Urinary bladder (tissue), 4 donors: ENCODE results near the gene OR8D4. TPM values are rescaled to one million over a fixed set of nuclear protein-coding genes. Genes with fewer than 3 reads are reported as not detected.
"Not testable (repeated sequence)": the region's sequence is repeated elsewhere in the genome, so short reads cannot be mapped to it uniquely, and the experiment has no call there.

Experiments used
- DNase-seq: peaks from one replicate; pipeline ENCODE4 v3.0.0-alpha.2; 2015; ENCODE audit errors: extremely low spot score
- H3K27ac ChIP-seq: one replicate; pipeline ENCODE4 v1.5.1; 2013; ENCODE audit warnings: low read depth, mild to moderate bottlenecking, moderate library complexity
- H3K36me3 ChIP-seq: one replicate; pipeline ENCODE4 v1.6.1; 2013; ENCODE audit warnings: mild to moderate bottlenecking, moderate library complexity; ENCODE audit not compliant: insufficient read depth
- H3K4me1 ChIP-seq: one replicate; pipeline ENCODE4 v1.6.1; 2013; ENCODE audit warnings: mild to moderate bottlenecking, moderate library complexity; ENCODE audit not compliant: insufficient read depth
- H3K4me3 ChIP-seq: one replicate; pipeline ENCODE4 v1.5.1; 2013; ENCODE audit warnings: low read depth, low read length
- WGBS: extraction: QIAGEN DNeasy Blood & Tissue Kit; methylation state at CpG from one replicate; pipeline ENCODE4 v1.1.7; 2013; 5-methylcytosine and 5-hydroxymethylcytosine counted together
- polyA plus RNA-seq: library from polyadenylated mRNA; stranded (reverse); fragments of 200-250 nt; gene quantifications from one replicate; pipeline ENCODE4 v1.2.3, GENCODE V29; 2013
- total RNA-seq: library from RNA; depleted of rRNA; stranded (reverse); fragments of >200 nt; gene quantifications from one replicate; pipeline ENCODE4 v1.2.3, GENCODE V29; 2014
- donor health status: healthy with polysubstance abuse.
- donor health status: healthy.

Gene OR8D4
- total RNA-seq (0.21 TPM), polyA plus RNA-seq (not detected)

DNA sequence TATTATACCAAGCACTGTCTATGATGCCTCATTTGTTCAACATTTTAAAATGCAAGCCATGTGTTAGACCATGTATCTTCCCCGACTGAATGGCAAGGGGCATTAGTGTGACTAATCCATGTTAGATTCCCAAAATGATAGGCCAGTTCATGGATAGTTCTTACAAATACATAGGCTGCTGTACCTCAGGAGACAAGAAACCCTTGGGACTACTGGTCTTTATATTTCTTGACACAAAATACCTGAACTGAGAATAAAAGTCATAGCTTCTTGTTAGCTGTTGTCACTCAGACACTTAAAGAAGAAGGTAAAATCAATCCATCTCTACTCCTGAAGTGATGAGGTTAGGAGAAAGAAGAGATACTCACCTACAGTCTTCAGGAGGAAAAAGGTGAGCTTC is at the start of gene OR8D4:
OR8D4 (plus strand) TSS at position 301 of the 400 bp plus-strand sequence. CDS start 4,265 bp downstream, outside the sequence.
- Histone ChIP-seq H3K4me1 (no peaks in the 10 kb centered on the region), H3K27ac (no peak within 1 kb of the TSS), H3K4me3 (no peak within 1 kb of the TSS), H3K36me3 (no peaks in the 10 kb centered on the region)
- no peak for DNase-seq
- 78% methylated on average over 1 of the region's 1 CpG for WGBS

DNA sequence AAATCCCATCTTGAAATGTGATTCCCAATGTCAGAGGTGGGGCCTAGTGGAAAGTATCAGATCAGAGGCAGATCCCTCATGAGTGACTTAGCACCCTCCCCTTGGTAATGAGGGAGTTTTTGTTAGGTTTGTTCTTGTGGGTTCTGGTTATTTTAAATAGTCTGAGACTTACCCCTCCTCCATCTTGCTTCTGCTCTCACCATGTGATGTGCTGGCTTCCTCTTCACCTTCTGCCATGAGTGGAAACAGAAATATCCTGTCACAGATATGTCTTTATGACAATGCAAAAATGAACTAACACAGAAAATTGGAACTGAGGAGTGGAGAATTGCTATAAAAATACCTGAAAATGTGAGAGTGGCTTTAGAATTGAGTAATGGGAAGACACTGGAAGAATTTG is 49.6 kb upstream of the OR8D4 start:
- no peak for DNase-seq
- no peaks in the 10 kb centered on the region for H3K4me1 ChIP-seq

DNA sequence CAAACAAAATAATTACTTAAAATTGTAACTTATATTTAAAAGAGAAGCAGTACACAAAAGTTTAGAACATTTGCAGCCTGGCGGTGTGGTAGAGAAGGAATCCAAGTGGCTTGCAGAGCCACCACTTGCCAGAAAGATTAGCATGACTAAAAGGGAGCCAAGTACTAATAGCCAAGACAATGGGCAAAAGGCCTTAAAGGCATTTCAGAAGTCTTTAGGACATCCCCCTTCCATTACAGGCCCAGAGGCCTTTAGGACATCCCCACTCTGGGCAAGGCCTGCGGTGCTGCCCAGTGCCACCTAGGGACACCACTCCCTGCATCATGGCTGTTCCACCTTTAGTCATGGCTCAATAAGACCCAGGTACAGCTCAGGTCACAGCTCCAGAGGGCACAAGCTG is 48.9 kb upstream of the OR8D4 start:
- Histone ChIP-seq H3K36me3 (no peaks in the 10 kb centered on the region), H3K4me1 (no peaks in the 10 kb centered on the region), H3K4me3 (no peak overlapping the region), H3K27ac (no peak overlapping the region)
- no peak for DNase-seq
- 98% methylated on average over 2 of the region's 2 CpGs for WGBS

More for the DNA sequence above, 49.6 kb upstream of the OR8D4 start:
- H3K4me3 ChIP-seq = no peak overlapping the region
- H3K27ac ChIP-seq = no peak overlapping the region
- no peaks in the 10 kb centered on the region for H3K36me3 ChIP-seq

DNA sequence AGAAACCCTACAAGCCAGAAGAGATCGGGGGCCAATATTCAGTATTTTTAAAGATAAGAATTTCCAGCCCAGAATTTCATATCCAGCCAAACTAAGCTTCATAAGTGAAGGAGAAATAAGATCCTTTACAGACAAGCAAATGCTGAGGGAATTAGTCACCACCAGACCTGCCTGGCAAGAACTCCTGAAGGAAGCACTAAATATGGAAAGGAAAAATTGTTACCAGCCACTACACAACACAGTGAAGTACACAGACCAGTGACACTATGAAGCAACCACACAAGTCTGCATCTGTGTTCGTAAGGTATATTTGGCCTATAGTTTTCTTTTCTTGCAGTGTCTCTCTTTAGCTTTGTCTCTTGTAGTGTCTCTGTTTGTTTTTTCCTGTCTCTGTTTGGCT is 45.5 kb upstream of the OR8D4 start:
- Histone ChIP-seq H3K27ac (no peak overlapping the region), H3K4me3 (no peak overlapping the region), H3K36me3 (no peaks in the 10 kb centered on the region), H3K4me1 (no peaks in the 10 kb centered on the region)
- DNase-seq = no peak
- 83% methylated on average over 2 of the region's 2 CpGs for WGBS

DNA sequence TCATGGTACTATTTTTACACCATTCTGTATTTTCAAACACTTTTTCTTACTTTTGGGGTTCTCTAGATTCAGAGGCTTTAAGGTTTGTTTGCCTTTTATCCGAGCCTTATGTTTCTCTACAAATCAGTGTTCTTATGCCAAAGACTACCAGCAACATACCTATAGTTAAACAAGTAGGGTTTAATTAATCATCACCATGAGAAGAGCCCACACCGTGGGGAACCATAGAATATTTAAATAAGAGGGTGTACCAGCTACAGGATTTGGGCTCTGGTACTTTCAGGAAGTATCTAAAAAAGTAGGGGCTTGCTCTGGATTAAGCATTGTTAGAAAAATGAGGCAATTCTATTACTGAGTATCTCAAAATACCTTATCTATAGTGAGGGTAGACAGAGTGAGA is 42.2 kb upstream of the OR8D4 start:
- DNase-seq = no peak
- Histone ChIP-seq H3K27ac (no peak overlapping the region), H3K36me3 (no peaks in the 10 kb centered on the region), H3K4me1 (no peaks in the 10 kb centered on the region), H3K4me3 (no peak overlapping the region)
- WGBS = 30% methylated on average over 2 of the region's 2 CpGs

DNA sequence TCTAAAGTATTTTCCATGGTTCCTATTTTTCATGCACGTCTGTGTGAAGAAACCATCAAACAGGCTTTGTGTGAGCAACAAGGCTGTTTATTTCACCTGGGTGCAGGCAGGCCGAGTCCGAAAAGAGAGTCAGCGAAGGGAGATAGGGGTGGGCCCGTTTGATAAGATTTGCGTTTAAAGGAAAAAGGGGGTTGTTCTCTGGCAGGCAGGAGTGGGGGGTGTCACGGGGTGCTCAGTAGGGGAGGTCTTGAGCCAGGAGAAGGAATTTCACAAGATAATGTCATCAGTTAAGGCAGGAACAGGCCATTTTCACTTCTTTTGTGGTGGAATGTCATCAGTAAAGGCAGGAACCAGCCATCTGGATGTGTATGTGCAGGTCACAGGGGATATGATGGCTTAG is 36.7 kb upstream of the OR8D4 start:
- not testable (repeated sequence) for H3K27ac ChIP-seq, H3K36me3 ChIP-seq, H3K4me3 ChIP-seq, DNase-seq, H3K4me1 ChIP-seq
- WGBS = 15% methylated on average over 7 of the region's 7 CpGs

DNA sequence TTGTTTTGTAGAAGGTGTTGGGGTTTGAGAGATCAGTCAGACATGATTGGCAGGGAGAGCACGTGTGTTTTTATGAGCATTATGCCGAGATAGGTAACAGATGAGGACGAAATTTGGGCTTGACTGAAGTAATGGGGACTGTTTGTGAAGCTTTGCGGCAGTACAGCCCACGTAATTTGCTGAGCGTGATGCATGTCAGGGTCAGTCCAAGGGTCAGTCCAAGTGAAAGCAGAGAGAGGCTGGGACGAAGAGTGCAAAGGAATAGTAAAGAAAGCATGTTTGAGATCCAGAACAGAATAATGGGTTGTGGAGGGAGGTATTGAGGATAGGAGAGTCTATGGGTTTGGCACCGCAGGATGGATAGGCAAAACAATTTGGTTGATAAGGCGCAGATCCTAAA is 34.2 kb upstream of the OR8D4 start:
- H3K36me3 ChIP-seq, H3K27ac ChIP-seq, H3K4me1 ChIP-seq, DNase-seq, H3K4me3 ChIP-seq: not testable (repeated sequence)
- WGBS = 50% methylated on average over 9 of the region's 9 CpGs

DNA sequence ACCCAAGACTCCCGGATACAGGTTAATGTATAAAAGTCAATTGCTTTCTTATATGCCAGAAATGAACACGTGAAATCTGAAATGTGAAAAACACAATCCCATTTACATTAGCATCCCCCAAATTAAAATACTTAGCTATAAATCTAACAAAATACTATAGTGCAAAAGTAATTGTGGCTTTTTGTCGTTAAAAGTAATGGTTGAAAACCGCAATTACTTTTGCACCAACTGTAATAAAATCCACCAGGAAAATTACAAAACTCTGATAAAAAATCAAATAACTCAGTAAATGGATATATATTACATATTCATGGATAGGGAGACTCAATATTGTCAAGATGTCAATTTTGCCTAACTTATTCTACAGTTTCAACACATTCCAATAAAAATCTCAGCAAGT is 21.1 kb upstream of the OR8D4 start:
- no peaks in the 10 kb centered on the region for H3K36me3 ChIP-seq
- no peak for DNase-seq
- H3K4me1 ChIP-seq = no peaks in the 10 kb centered on the region
- WGBS = 93% methylated on average over 4 of the region's 4 CpGs
- H3K4me3 ChIP-seq = no peak overlapping the region
- no peak overlapping the region for H3K27ac ChIP-seq

DNA sequence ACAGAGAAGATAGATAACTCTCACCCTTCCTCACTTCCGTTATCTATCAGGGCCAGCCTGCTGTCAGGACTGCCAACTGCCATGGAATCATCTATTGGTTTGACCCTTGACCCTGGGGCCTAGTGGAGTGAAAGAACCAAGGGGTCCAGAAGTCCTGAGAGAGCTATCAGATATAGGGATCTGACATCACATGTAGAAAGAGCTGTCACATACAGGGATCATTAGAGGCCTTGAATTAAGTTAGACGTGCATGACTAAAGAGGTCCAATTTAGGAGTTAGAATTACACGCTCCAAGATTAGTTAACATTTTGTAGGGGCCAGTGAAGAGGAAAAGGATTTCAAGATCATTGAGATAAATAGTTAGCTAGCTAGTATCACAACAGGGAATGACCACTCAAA is 16.4 kb upstream of the OR8D4 start, which contains the start of gene TMEM225:
TMEM225 (minus strand) TSS at position 101 of the 400 bp plus-strand sequence. CDS start 245 bp downstream, outside the sequence.
- WGBS = 73% methylated on average over 3 of the region's 3 CpGs

DNA sequence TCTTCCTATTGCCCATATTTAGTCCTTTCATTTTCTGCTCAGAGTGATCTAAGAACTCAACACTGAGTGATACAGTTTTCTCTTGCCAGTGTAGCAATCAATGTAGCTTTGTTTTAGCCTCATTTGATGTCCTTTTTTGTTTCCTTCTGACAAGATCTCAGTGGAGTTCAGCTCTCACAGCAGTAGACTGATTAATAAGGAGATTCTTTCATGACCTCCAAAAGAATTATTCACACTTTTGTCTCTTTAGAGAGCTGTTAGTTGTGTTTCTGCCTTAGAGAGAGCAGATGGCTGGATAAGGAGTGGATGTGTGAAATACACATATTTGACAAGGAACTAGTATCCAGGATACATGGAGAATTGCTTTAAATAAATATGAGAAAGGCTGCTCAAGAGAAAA is 9.9 kb upstream of the OR8D4 start:
- Histone ChIP-seq H3K4me1 (no peaks in the 10 kb centered on the region), H3K36me3 (no peaks in the 10 kb centered on the region), H3K27ac (no peak overlapping the region), H3K4me3 (no peak overlapping the region)
- no peak for DNase-seq

More for the DNA sequence above, 16.4 kb upstream of the OR8D4 start, which contains the start of gene TMEM225:
- DNase-seq = no peak
- Histone ChIP-seq H3K4me3 (no peak within 1 kb of the TSS), H3K36me3 (no peaks in the 10 kb centered on the region), H3K4me1 (no peaks in the 10 kb centered on the region), H3K27ac (no peak within 1 kb of the TSS)

DNA sequence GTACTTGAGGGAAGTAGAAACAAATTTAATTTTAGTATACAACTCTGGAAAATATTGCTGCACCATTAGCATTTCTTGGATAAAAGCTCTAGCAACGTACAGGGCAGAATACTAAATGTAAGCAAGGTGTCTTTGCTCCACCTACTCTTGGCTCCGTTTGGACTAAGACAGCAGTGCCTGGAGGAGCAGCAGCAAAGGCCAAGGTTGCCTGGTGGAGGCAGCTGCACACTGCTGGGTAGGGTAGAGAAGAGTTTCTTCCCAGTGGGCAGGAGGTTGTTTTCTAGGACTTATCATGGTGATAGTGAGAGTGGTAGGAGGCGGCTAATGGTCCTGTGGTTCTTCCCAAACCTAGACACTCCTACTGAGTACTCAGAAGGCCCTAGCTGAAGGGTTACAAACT is 2.2 kb upstream of the OR8D4 start:
- WGBS = 64% methylated on average over 3 of the region's 3 CpGs
- Histone ChIP-seq H3K4me1 (no peaks in the 10 kb centered on the region), H3K4me3 (no peak overlapping the region), H3K27ac (no peak overlapping the region), H3K36me3 (no peaks in the 10 kb centered on the region)
- DNase-seq = no peak

DNA sequence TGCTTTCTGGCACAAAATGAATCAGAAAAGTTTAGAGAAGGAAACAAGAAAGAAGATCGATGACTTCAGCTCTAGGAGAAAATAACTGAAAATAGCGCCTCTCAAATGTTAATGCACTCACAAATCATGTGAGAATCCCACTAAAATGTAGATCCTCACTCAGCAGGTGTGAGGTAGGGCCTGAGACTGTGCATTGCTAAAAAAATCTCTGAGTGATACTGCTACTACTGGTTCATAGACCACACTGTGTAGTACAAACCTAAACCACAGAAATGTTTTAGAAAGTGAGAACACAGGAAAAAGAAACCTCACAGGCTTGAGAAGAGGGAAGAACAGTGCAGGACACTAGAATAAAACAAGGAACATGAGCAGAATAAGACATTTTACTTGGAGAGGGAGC is 2.0 kb downstream of the OR8D4 start:
- no peak overlapping the region for H3K27ac ChIP-seq

DNA sequence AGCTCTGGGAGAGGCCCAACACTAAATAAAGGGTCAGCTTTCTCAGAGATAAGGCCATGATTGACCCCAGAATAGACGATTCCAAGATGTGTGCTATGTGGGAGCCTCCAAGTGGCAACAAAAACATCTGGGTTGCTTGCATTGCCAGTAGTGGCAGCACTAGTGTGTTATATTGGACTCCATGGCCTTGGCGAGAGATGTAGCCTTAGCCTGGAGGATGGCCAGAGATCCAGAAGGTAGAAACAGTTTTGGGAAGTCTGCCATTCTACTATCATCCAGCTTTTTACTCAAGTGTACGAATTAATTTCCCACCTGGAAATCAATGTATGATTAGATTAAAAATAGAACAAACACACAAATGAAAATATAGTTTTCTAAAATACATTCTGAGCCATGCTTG is 3.0 kb downstream of the OR8D4 start:
- 58% methylated on average over 3 of the region's 3 CpGs for WGBS
- no peaks in the 10 kb centered on the region for H3K36me3 ChIP-seq
- no peak overlapping the region for H3K27ac ChIP-seq
- no peaks in the 10 kb centered on the region for H3K4me1 ChIP-seq
- DNase-seq = no peak
- H3K4me3 ChIP-seq = no peak overlapping the region

More for the DNA sequence above, 2.0 kb downstream of the OR8D4 start:
- H3K4me1 ChIP-seq = no peaks in the 10 kb centered on the region
- WGBS = 87% methylated on average over 2 of the region's 2 CpGs
- no peaks in the 10 kb centered on the region for H3K36me3 ChIP-seq
- no peak overlapping the region for H3K4me3 ChIP-seq
- no peak for DNase-seq

DNA sequence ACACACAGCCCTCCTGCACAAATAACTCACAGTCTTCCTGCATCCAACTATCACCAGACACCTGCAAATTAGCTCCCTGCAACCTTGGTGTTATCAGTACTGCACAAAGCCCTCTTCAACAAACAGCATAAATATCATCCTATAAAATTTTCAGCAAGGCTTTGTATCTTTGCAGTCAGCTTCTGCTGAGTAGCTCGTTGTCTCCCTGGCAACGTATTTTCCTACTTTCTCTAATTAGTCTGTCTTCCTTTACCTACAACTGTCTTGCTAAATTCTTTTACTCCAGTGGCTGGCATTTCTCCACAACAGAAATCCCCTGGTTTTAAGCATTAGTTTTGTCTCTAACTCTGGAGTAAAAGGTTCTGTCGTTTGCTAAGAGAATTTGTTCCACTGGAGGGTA is 3.9 kb downstream of the OR8D4 start:
- no peaks in the 10 kb centered on the region for H3K4me1 ChIP-seq
- no peak for DNase-seq

DNA sequence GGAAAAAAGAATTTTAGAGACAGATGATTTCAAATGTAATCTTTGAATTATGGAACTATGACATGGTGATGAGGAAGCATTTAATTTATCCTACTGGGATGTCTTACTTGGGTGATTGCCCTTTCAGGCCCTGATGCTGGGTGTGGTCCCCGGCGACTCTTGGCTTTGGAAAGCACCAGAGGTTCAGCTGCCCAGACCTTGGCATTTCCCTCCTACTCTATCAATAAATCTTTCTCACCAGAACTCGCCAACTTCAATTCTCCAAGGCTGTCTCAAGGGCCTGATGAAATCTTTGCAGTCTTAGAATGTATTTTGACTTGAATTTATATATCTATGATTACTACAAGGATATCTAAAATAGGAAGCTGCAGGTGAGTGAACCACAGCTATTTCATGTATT is 19.0 kb downstream of the OR8D4 start:
- H3K27ac ChIP-seq = no peak overlapping the region
- no peaks in the 10 kb centered on the region for H3K4me1 ChIP-seq
- H3K36me3 ChIP-seq = no peaks in the 10 kb centered on the region
- H3K4me3 ChIP-seq = no peak overlapping the region
- DNase-seq = no peak
- WGBS = 68% methylated on average over 3 of the region's 3 CpGs

More for the DNA sequence above, 3.9 kb downstream of the OR8D4 start:
- WGBS = 17% methylated on average over 3 of the region's 3 CpGs
- Histone ChIP-seq H3K27ac (no peak overlapping the region), H3K36me3 (no peaks in the 10 kb centered on the region), H3K4me3 (no peak overlapping the region)
